SK-N-SH treated with all-trans-retinoic acid at 6 μM for 48 hours (cell line): ENCODE results near the gene KCNA10.

Experiments used
- ATAC-seq: fragments of 200-7000 bp; cut with Tn5 transposase; 3 replicates; pipeline ENCODE4 v1.9.1; 2020; ENCODE audit warnings: mild to moderate bottlenecking, moderate library complexity
- ARNTL ChIP-seq: fragments of 450-650 bp; formaldehyde crosslinking; IDR thresholded peaks from 2 replicates; pipeline ENCODE4 v1.5.0; 2020; ENCODE audit warnings: low read depth, mild to moderate bottlenecking, moderate library complexity, borderline replicate concordance
- BACH2 ChIP-seq: fragments of 250-450 bp; sonication (Bioruptor Pico); IDR thresholded peaks from 2 replicates; pipeline ENCODE4 v1.9.0; 2021; ENCODE audit warnings: mild to moderate bottlenecking, borderline replicate concordance
- CSDC2 ChIP-seq: fragments of 250-450 bp; sonication (Bioruptor Pico); IDR thresholded peaks from 2 replicates; pipeline ENCODE4 v1.5.0; 2020; ENCODE audit warnings: mild to moderate bottlenecking, moderate library complexity
- ESRRG ChIP-seq: fragments of 250-450 bp; sonication (Bioruptor Pico); IDR thresholded peaks from 2 replicates; pipeline ENCODE4 v1.6.1; 2021; ENCODE audit warnings: mild to moderate bottlenecking
- GLIS3 ChIP-seq: fragments of 250-450 bp; sonication (Bioruptor Pico); IDR thresholded peaks from 2 replicates; pipeline ENCODE4 v1.5.0; 2020; ENCODE audit warnings: mild to moderate bottlenecking, moderate library complexity
- ISL1 ChIP-seq: fragments of 250-450 bp; sonication (Bioruptor Pico); IDR thresholded peaks from 2 replicates; pipeline ENCODE4 v2.1.2; 2022; ENCODE audit warnings: mild to moderate bottlenecking, moderate library complexity
- OSR1 ChIP-seq: fragments of 250-450 bp; sonication (Bioruptor Pico); IDR thresholded peaks from 2 replicates; pipeline ENCODE4 v1.8.0; 2022; ENCODE audit warnings: moderate library complexity, mild to moderate bottlenecking, inconsistent platforms
- PPARA ChIP-seq: fragments of 250-450 bp; sonication (Bioruptor Pico); IDR thresholded peaks from 2 replicates; pipeline ENCODE4 v1.5.0; 2020; ENCODE audit warnings: mild to moderate bottlenecking, borderline replicate concordance
- RARB ChIP-seq: fragments of 250-450 bp; sonication (Bioruptor Pico); IDR thresholded peaks from 2 replicates; pipeline ENCODE4 v1.8.0; 2021; ENCODE audit warnings: mild to moderate bottlenecking, moderate library complexity
- SNAI2 ChIP-seq: fragments of 250-450 bp; sonication (Bioruptor Pico); IDR thresholded peaks from 2 replicates; pipeline ENCODE4 v1.5.0; 2020; ENCODE audit warnings: mild to moderate bottlenecking, moderate library complexity
- TCF4 ChIP-seq: fragments of 250-450 bp; sonication (Bioruptor Pico); IDR thresholded peaks from 2 replicates; pipeline ENCODE4 v1.8.0; 2021; ENCODE audit warnings: mild to moderate bottlenecking, moderate library complexity, borderline replicate concordance
- TOX ChIP-seq: fragments of 250-450 bp; sonication (Bioruptor Pico); IDR thresholded peaks from 2 replicates; pipeline ENCODE4 v1.8.0; 2021; ENCODE audit warnings: mild to moderate bottlenecking, moderate library complexity, borderline replicate concordance
- ZC3H10 ChIP-seq: fragments of 250-450 bp; sonication (Bioruptor Pico); IDR thresholded peaks from 2 replicates; pipeline ENCODE4 v1.5.1; 2021; ENCODE audit warnings: mild to moderate bottlenecking, moderate library complexity
- ZFP3 ChIP-seq: fragments of 250-450 bp; sonication (Bioruptor Pico); IDR thresholded peaks from 2 replicates; pipeline ENCODE4 v1.5.0; 2020; ENCODE audit warnings: mild to moderate bottlenecking, moderate library complexity
- ZFP30 ChIP-seq: fragments of 450-650 bp; formaldehyde crosslinking; IDR thresholded peaks from 2 replicates; pipeline ENCODE4 v1.5.0; 2022; ENCODE audit warnings: mild to moderate bottlenecking, moderate library complexity
- ZNF8 ChIP-seq: fragments of 450-650 bp; formaldehyde crosslinking; IDR thresholded peaks from 2 replicates; pipeline ENCODE4 v1.5.0; 2020; ENCODE audit warnings: mild to moderate bottlenecking, moderate library complexity
- TF ChIP-seq, protein P1 (sequence below): fragments of 250-450 bp; sonication (Bioruptor Pico); IDR thresholded peaks from 2 replicates; pipeline ENCODE4 v1.5.1; 2020; ENCODE audit warnings: low read depth, mild to moderate bottlenecking, moderate library complexity
- TF ChIP-seq, protein P2 (sequence below): fragments of 250-450 bp; sonication (Bioruptor Pico); IDR thresholded peaks from 2 replicates; pipeline ENCODE4 v1.8.0; 2020; ENCODE audit warnings: mild to moderate bottlenecking, moderate library complexity, borderline replicate concordance
- TF ChIP-seq, protein P3 (sequence below): fragments of 250-450 bp; sonication (Bioruptor Pico); IDR thresholded peaks from 2 replicates; pipeline ENCODE4 v1.5.1; 2021; ENCODE audit warnings: mild to moderate bottlenecking, moderate library complexity

KCNA10 gene

DNA sequence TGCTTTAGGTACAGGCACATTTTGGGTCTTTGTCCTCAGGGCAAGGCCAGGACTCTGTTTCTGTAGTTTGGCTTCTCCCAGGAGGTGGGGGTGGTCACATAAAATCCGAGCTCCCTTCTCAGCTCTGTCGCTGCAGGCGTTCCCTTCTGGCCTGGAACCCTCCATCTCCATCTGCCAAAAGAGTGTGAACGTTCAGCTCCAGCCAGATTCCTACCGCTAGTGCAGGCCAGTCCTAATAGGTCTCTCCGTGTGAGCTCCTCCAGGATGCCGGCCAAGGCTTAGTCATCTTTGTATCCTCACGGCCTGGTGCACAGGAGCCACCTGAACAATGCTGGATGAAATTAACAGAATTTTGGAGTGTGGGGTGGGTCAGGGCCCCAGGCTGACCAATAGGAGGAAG is 19.9 kb upstream of the KCNA10 start (continued):
- TF ChIP-seq, protein P1, sequence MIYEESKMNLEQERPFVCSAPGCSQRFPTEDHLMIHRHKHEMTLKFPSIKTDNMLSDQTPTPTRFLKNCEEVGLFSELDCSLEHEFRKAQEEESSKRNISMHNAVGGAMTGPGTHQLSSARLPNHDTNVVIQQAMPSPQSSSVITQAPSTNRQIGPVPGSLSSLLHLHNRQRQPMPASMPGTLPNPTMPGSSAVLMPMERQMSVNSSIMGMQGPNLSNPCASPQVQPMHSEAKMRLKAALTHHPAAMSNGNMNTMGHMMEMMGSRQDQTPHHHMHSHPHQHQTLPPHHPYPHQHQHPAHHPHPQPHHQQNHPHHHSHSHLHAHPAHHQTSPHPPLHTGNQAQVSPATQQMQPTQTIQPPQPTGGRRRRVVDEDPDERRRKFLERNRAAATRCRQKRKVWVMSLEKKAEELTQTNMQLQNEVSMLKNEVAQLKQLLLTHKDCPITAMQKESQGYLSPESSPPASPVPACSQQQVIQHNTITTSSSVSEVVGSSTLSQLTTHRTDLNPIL (CRISPR knock-in tag), result no peak
- no peak for TF ChIP-seq ZNF8 (CRISPR knock-in tag)
- no peak for TF ChIP-seq PPARA (CRISPR knock-in tag)
- TF ChIP-seq BACH2 (CRISPR knock-in tag), result no peak
- TF ChIP-seq GLIS3 (CRISPR knock-in tag), result no peak

DNA sequence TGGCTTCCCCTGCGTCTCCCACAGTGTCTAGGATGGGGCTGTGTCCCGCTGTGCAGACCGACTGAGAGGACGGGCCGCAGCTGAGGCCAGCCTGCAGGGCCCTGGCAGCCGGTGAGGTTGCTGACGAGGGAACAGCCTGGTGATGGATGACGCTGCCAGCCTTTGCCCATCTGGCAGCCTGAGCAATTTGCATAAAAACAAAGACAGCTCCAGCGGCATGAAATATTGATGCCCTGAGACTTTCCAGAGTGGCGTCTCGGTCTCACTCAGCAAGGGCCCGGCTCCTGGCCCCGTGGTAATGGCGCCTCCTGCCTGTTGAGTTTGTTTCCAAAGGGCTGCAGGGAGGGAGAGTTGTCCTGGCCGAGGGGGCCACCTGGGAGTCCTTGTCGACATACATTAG is 19.1 kb upstream of the KCNA10 start:
- no peak for ATAC-seq
- TF ChIP-seq BACH2 (CRISPR knock-in tag) (no peak), TCF4 (CRISPR knock-in tag) (no peak), GLIS3 (CRISPR knock-in tag) (no peak), ZFP30 (CRISPR knock-in tag) (no peak), ISL1 (no peak)
- TF ChIP-seq, protein P1 (CRISPR knock-in tag), result no peak
- TF ChIP-seq, protein P2, sequence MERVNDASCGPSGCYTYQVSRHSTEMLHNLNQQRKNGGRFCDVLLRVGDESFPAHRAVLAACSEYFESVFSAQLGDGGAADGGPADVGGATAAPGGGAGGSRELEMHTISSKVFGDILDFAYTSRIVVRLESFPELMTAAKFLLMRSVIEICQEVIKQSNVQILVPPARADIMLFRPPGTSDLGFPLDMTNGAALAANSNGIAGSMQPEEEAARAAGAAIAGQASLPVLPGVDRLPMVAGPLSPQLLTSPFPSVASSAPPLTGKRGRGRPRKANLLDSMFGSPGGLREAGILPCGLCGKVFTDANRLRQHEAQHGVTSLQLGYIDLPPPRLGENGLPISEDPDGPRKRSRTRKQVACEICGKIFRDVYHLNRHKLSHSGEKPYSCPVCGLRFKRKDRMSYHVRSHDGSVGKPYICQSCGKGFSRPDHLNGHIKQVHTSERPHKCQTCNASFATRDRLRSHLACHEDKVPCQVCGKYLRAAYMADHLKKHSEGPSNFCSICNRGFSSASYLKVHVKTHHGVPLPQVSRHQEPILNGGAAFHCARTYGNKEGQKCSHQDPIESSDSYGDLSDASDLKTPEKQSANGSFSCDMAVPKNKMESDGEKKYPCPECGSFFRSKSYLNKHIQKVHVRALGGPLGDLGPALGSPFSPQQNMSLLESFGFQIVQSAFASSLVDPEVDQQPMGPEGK (CRISPR knock-in tag), result no peak

DNA sequence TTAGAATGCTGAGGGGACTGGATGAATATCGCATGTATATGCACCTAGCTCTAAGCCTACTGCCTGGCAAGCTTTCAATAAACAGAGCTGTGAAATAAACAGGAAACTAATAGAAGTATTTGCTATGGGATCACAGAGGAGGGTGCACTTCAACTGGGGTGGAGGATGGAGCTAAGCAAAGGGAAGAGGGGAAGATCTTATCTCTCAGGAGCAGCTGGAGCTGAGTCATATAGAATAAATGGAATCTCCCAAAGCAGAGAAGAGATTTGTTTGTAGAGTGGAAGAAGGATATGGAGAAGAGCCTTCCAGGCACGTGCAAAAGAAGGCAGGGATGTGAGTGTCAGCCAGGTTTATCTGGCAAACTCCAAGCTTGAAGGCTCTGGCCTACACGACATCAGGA is 17.0 kb upstream of the KCNA10 start:
- no peak for TF ChIP-seq PPARA (CRISPR knock-in tag)
- TF ChIP-seq ZC3H10 (CRISPR knock-in tag), result no peak
- no peak for TF ChIP-seq TOX (CRISPR knock-in tag)
- TF ChIP-seq ESRRG (CRISPR knock-in tag), result no peak
- no peak for TF ChIP-seq ZFP3 (CRISPR knock-in tag)
- TF ChIP-seq CSDC2, result no peak
- TF ChIP-seq, protein P3, sequence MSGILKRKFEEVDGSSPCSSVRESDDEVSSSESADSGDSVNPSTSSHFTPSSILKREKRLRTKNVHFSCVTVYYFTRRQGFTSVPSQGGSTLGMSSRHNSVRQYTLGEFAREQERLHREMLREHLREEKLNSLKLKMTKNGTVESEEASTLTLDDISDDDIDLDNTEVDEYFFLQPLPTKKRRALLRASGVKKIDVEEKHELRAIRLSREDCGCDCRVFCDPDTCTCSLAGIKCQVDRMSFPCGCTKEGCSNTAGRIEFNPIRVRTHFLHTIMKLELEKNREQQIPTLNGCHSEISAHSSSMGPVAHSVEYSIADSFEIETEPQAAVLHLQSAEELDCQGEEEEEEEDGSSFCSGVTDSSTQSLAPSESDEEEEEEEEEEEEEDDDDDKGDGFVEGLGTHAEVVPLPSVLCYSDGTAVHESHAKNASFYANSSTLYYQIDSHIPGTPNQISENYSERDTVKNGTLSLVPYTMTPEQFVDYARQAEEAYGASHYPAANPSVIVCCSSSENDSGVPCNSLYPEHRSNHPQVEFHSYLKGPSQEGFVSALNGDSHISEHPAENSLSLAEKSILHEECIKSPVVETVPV, result no peak
- TF ChIP-seq ZNF8 (CRISPR knock-in tag), result no peak
- TF ChIP-seq, protein P1 (CRISPR knock-in tag), result no peak
- no peak for TF ChIP-seq OSR1
- no peak for TF ChIP-seq BACH2 (CRISPR knock-in tag)
- TF ChIP-seq ARNTL (CRISPR knock-in tag), result no peak
- TF ChIP-seq, protein P2 (CRISPR knock-in tag), result no peak
- no peak for TF ChIP-seq SNAI2 (CRISPR knock-in tag)
- TF ChIP-seq GLIS3 (CRISPR knock-in tag), result no peak
- no peak for TF ChIP-seq ISL1
- ATAC-seq, result no peak

DNA sequence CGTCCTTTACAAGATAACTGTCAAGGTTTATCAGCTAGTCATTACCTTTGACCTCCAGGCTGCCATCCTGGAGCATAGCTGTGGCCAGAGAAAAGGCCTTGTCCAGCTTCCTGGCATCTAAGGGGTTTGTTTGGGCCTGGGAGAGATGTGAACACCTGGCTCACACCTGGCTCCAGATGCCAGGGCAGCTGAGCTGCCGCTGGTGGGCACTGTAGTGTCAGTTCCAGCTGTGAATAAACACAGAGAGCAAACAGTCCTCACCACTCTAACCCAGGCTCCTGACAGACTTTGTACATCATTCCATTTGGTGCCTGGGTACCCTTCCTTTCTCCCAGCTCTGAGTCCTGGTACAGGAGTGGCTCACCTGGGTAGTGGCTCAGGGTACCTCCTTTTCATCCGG is 14.3 kb upstream of the KCNA10 start:
- no peak for TF ChIP-seq RARB (CRISPR knock-in tag)
- TF ChIP-seq ZNF8 (CRISPR knock-in tag), result no peak
- no peak for ATAC-seq
